Upper lobe of left lung (tissue), 4 donors: ENCODE measurements around the gene FHOD3.

Experiments used
- CTCF ChIP-seq, 6 experiments: fragments of 450-650 bp in 4 of 6; fragments of 200-600 bp in 2 of 6; sonication (generic) in 2 of 6; IDR thresholded peaks; one replicate each; pipeline ENCODE4 v1.5.1; 2016 to 2019; ENCODE audit warnings: antibody characterized with exemption in 6 of 6
- POLR2A ChIP-seq, 4 donors: fragments of 450-650 bp; IDR thresholded peaks; one replicate each; pipeline ENCODE4 v1.5.1; 2016 to 2017; ENCODE audit warnings: antibody characterized with exemption in 4 of 4, mild to moderate bottlenecking in 2 of 4
- POLR2AphosphoS5 ChIP-seq, 2 donors: sonication (generic); formaldehyde crosslinking; IDR thresholded peaks; one replicate each; pipeline ENCODE4 v1.5.1; 2017; ENCODE audit warnings: antibody characterized with exemption in 2 of 2

GRCh38 chr18:36680042-36680441 is 382.5 kb downstream of the FHOD3 start:
- TF ChIP-seq CTCF (IDR thresholded peaks at IDR 0.05) (no peak), POLR2A (IDR thresholded peaks at IDR 0.05) (no peak), POLR2AphosphoS5 (IDR thresholded peaks at IDR 0.05) (no peak)
